Activated CD4-positive, alpha-beta T cell treated with anti-CD3 and anti-CD28 coated beads, Interleukin-2, amount 10 ng/mL, durations not matched to agents 24 days and 14 days (primary cell): ENCODE measurements around the gene FAM43B. TPM values are rescaled to one million over a fixed set of nuclear protein-coding genes. Genes with fewer than 3 reads are reported as not detected.

Source experiments
- DNase-seq: peaks from one replicate; pipeline ENCODE4 v3.0.0; 2022
- H3K27ac Mint-ChIP-seq: one replicate; pipeline ENCODE4 v1.8.0; 2022; ENCODE audit warnings: mild to moderate bottlenecking, mixed read lengths
- H3K27me3 Mint-ChIP-seq: one replicate; pipeline ENCODE4 v1.8.0; 2022; ENCODE audit warnings: mixed read lengths
- H3K36me3 Mint-ChIP-seq: one replicate; pipeline ENCODE4 v1.8.0; 2022; ENCODE audit warnings: low read depth, mild to moderate bottlenecking, mixed read lengths
- H3K4me1 Mint-ChIP-seq: one replicate; pipeline ENCODE4 v1.8.0; 2021; ENCODE audit warnings: mixed read lengths
- H3K4me3 Mint-ChIP-seq: one replicate; pipeline ENCODE4 v1.8.0; 2022; ENCODE audit warnings: mild to moderate bottlenecking, moderate library complexity, mixed read lengths
- H3K9me3 Mint-ChIP-seq: one replicate; pipeline ENCODE4 v1.8.0; 2021; ENCODE audit warnings: mixed read lengths
- intact Hi-C: fragments of 100-400 bp; cut with micrococcal nuclease; formaldehyde crosslinking; loops from one replicate; pipeline ENCODE4 v1.15.1; 2023
- total RNA-seq: library from RNA; stranded (reverse); gene quantifications from 2 replicates; pipeline ENCODE4 v1.2.3, GENCODE V29; 2022

The FAM43B gene
- total RNA-seq, 1 donor from 2014 or later, result not detected

- Mint-ChIP-seq H3K27ac (no peak overlapping the region), H3K27me3 (peaks cover 38% of the 10 kb centered on the region), H3K36me3 (no peaks in the 10 kb centered on the region), H3K4me3 (no peak overlapping the region), H3K9me3 (no peaks in the 10 kb centered on the region), H3K4me1 (no peaks in the 10 kb centered on the region)
- intact Hi-C loops, result no loop called here
- no peak for DNase-seq
Measured at GRCh38 chr1:20533635-20534034, 18.7 kb upstream of the FAM43B start.

- Mint-ChIP-seq H3K27me3 (peaks cover 39% of the 10 kb centered on the region), H3K4me3 (no peak overlapping the region), H3K36me3 (no peaks in the 10 kb centered on the region), H3K27ac (no peak overlapping the region), H3K4me1 (no peaks in the 10 kb centered on the region), H3K9me3 (no peaks in the 10 kb centered on the region)
- intact Hi-C loops, result no loop called here
- DNase-seq, result no peak
Measured at GRCh38 chr1:20534659-20535417, 17.5 kb upstream of the FAM43B start.

- Mint-ChIP-seq H3K36me3 (no peaks in the 10 kb centered on the region), H3K4me1 (no peaks in the 10 kb centered on the region), H3K9me3 (no peaks in the 10 kb centered on the region), H3K4me3 (no peak overlapping the region), H3K27ac (no peak overlapping the region), H3K27me3 (peaks cover 34% of the 10 kb centered on the region)
- DNase-seq, result no peak
- intact Hi-C loops, result no loop called here
Measured at GRCh38 chr1:20538227-20538626, 14.1 kb upstream of the FAM43B start.

- intact Hi-C loops, result no loop called here
- no peak for DNase-seq
- Mint-ChIP-seq H3K27me3 (peaks cover 34% of the 10 kb centered on the region), H3K4me1 (no peaks in the 10 kb centered on the region), H3K9me3 (no peaks in the 10 kb centered on the region), H3K36me3 (no peaks in the 10 kb centered on the region), H3K4me3 (no peak overlapping the region), H3K27ac (no peak overlapping the region)
Measured at GRCh38 chr1:20538760-20539551, 13.4 kb upstream of the FAM43B start.

GRCh38 chr1:20540281-20540680 is 12.1 kb upstream of the FAM43B start:
- Mint-ChIP-seq H3K27ac (no peak overlapping the region), H3K4me1 (no peaks in the 10 kb centered on the region), H3K4me3 (no peak overlapping the region), H3K36me3 (no peaks in the 10 kb centered on the region), H3K9me3 (no peaks in the 10 kb centered on the region), H3K27me3 (peaks cover 31% of the 10 kb centered on the region)
- intact Hi-C loops, result no loop called here
- DNase-seq, result no peak

- Mint-ChIP-seq H3K4me3 (no peak overlapping the region), H3K4me1 (no peaks in the 10 kb centered on the region), H3K27me3 (peaks cover 38% of the 10 kb centered on the region), H3K36me3 (no peaks in the 10 kb centered on the region), H3K9me3 (no peaks in the 10 kb centered on the region), H3K27ac (no peak overlapping the region)
- intact Hi-C loops, result no loop called here
- DNase-seq, result no peak
Measured at GRCh38 chr1:20546637-20547036, 5.7 kb upstream of the FAM43B start.

- H3K27ac Mint-ChIP-seq, result no peak overlapping the region
- peaks cover 1% of the 10 kb centered on the region for H3K4me1 Mint-ChIP-seq
- DNase-seq, result no peak
Measured at GRCh38 chr1:20551161-20551560, 1.2 kb upstream of the FAM43B start.

GRCh38 chr1:20552728-20553445 is 514 bp downstream of the FAM43B start:
- Mint-ChIP-seq H3K36me3 (no peaks in the 10 kb centered on the region), H3K4me3 (no peak overlapping the region), H3K27ac (no peak overlapping the region), H3K27me3 (peaks cover 35% of the 10 kb centered on the region), H3K4me1 (peaks cover 1% of the 10 kb centered on the region), H3K9me3 (no peaks in the 10 kb centered on the region)
- DNase-seq, result no peak
- intact Hi-C loops, result no loop called here

More at GRCh38 chr1:20551161-20551560, 1.2 kb upstream of the FAM43B start:
- intact Hi-C loops, result no loop called here
- peaks cover 42% of the 10 kb centered on the region for H3K27me3 Mint-ChIP-seq
- H3K9me3 Mint-ChIP-seq, result no peaks in the 10 kb centered on the region
- no peaks in the 10 kb centered on the region for H3K36me3 Mint-ChIP-seq
- no peak overlapping the region for H3K4me3 Mint-ChIP-seq

- Mint-ChIP-seq H3K27me3 (peaks cover 31% of the 10 kb centered on the region), H3K9me3 (no peaks in the 10 kb centered on the region), H3K4me1 (peaks cover 1% of the 10 kb centered on the region), H3K4me3 (no peak overlapping the region), H3K36me3 (no peaks in the 10 kb centered on the region), H3K27ac (no peak overlapping the region)
- intact Hi-C loops, result no loop called here
- DNase-seq, result no peak
Measured at GRCh38 chr1:20555025-20555757, 2.8 kb downstream of the FAM43B start.

GRCh38 chr1:20555758-20556120 is 3.4 kb downstream of the FAM43B start:
- no peak overlapping the region for H3K27ac Mint-ChIP-seq

GRCh38 chr1:20558191-20558590 is 5.8 kb downstream of the FAM43B start:
- Mint-ChIP-seq H3K9me3 (no peaks in the 10 kb centered on the region), H3K27ac (no peak overlapping the region), H3K4me3 (no peak overlapping the region), H3K27me3 (peaks cover 19% of the 10 kb centered on the region), H3K4me1 (peaks cover 1% of the 10 kb centered on the region), H3K36me3 (no peaks in the 10 kb centered on the region)
- intact Hi-C loops, result no loop called here
- DNase-seq, result no peak

More at GRCh38 chr1:20555758-20556120, 3.4 kb downstream of the FAM43B start:
- Mint-ChIP-seq H3K36me3 (no peaks in the 10 kb centered on the region), H3K27me3 (peaks cover 31% of the 10 kb centered on the region), H3K4me3 (no peak overlapping the region), H3K4me1 (peaks cover 1% of the 10 kb centered on the region), H3K9me3 (no peaks in the 10 kb centered on the region)
- intact Hi-C loops, result no loop called here
- no peak for DNase-seq

GRCh38 chr1:20560966-20561365 is 8.6 kb downstream of the FAM43B start:
- Mint-ChIP-seq H3K27ac (no peak overlapping the region), H3K36me3 (no peaks in the 10 kb centered on the region), H3K4me3 (no peak overlapping the region), H3K9me3 (no peaks in the 10 kb centered on the region), H3K4me1 (no peaks in the 10 kb centered on the region), H3K27me3 (peaks cover 7% of the 10 kb centered on the region)
- no peak for DNase-seq
- intact Hi-C loops, result no loop called here

GRCh38 chr1:20565234-20565633 is 12.9 kb downstream of the FAM43B start:
- Mint-ChIP-seq H3K27me3 (peaks cover 12% of the 10 kb centered on the region), H3K9me3 (peaks cover 3% of the 10 kb centered on the region), H3K4me1 (no peaks in the 10 kb centered on the region), H3K36me3 (no peaks in the 10 kb centered on the region), H3K27ac (no peak overlapping the region), H3K4me3 (no peak overlapping the region)
- intact Hi-C loops, result no loop called here
- no peak for DNase-seq
